Urinary bladder (tissue), 4 donors: Measurements from ENCODE around the gene INPP5E. TPM values are rescaled to one million over a fixed set of nuclear protein-coding genes. Genes with fewer than 3 reads are reported as not detected.

Experiments used
- DNase-seq: peaks from one replicate; pipeline ENCODE4 v3.0.0-alpha.2; 2015; ENCODE audit errors: extremely low spot score
- H3K27ac ChIP-seq: one replicate; pipeline ENCODE4 v1.5.1; 2013; ENCODE audit warnings: low read depth, mild to moderate bottlenecking, moderate library complexity
- H3K36me3 ChIP-seq: one replicate; pipeline ENCODE4 v1.6.1; 2013; ENCODE audit warnings: mild to moderate bottlenecking, moderate library complexity; ENCODE audit not compliant: insufficient read depth
- H3K4me1 ChIP-seq: one replicate; pipeline ENCODE4 v1.6.1; 2013; ENCODE audit warnings: mild to moderate bottlenecking, moderate library complexity; ENCODE audit not compliant: insufficient read depth
- H3K4me3 ChIP-seq: one replicate; pipeline ENCODE4 v1.5.1; 2013; ENCODE audit warnings: low read depth, low read length
- WGBS: extraction: QIAGEN DNeasy Blood & Tissue Kit; methylation state at CpG from one replicate; pipeline ENCODE4 v1.1.7; 2013; 5-methylcytosine and 5-hydroxymethylcytosine counted together
- polyA plus RNA-seq: library from polyadenylated mRNA; stranded (reverse); fragments of 200-250 nt; gene quantifications from one replicate; pipeline ENCODE4 v1.2.3, GENCODE V29; 2013
- total RNA-seq: library from RNA; depleted of rRNA; stranded (reverse); fragments of >200 nt; gene quantifications from one replicate; pipeline ENCODE4 v1.2.3, GENCODE V29; 2014
- donor health status: healthy with polysubstance abuse.
- donor health status: healthy.

Gene INPP5E
- total and polyA plus RNA-seq, 2 donors: 5.3 to 12.6 TPM

DNA sequence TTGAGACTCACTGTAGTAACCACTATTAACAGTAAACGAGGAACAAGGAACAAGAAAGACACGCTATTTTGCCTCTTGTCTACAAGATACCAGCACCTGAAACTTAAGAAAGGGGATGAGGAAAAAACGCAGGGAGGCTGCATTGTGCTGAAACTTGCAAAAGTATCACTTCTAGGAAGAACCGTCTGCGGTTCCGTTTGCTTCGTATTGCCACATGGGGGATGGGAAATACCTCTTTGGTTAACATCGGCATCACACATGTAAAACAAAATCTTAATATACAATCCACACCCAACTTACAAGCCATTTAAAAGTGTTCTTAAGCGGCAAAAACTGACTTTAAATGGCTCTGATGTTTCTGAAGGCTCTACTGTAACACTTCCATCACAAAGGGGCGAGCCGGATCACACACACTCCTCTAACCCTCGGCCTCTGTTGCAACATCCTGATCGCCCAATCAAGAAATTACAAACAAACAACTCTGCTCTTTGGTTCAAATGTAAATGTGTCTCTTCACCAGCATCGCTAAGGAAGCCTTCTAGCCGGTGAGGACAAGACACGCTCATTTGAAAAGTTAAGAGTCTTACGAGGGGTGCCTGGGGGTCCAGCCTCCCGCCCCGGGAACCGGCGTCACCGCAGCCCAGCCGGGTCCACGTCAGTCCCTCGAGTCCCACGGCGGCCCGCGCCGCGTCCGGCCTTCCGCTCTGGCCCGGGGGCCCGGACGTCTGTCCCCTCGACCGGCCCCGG lies 42.6 kb upstream of the INPP5E start:
- Histone ChIP-seq H3K36me3 (no peaks in the 10 kb centered on the region), H3K27ac (peak overlapping the region; percentile 100), H3K4me1 (peaks cover 2% of the 10 kb centered on the region), H3K4me3 (peak overlapping the region; percentile 72)
- under 1% methylated on average over 39 of the region's 39 CpGs for WGBS
- no peak for DNase-seq

DNA sequence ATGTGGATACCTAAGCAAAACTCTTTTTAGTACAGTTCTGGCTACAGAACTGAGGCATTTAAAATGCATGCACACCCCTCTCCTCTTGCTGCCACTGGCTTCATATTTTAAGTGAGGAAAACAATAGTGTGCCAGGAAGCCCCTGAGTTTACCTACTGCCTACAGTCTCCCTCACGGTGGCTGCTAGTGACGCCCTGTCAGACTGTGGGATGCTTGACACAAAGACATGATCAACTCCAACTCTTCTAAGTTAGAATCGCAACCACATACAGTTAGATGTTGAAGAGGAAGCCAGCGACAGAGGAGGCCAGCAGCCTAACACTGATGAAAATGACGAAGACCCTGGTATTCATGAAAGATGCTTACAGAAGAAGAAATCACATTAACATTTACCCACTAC lies 41.9 kb upstream of the INPP5E start:
- H3K4me3 ChIP-seq: peak overlapping the region; percentile 72
- DNase-seq: no peak
- H3K36me3 ChIP-seq: no peaks in the 10 kb centered on the region
- H3K4me1 ChIP-seq: peaks cover 2% of the 10 kb centered on the region
- H3K27ac ChIP-seq: no peak overlapping the region
- WGBS: 40% methylated on average over 5 of the region's 5 CpGs

DNA sequence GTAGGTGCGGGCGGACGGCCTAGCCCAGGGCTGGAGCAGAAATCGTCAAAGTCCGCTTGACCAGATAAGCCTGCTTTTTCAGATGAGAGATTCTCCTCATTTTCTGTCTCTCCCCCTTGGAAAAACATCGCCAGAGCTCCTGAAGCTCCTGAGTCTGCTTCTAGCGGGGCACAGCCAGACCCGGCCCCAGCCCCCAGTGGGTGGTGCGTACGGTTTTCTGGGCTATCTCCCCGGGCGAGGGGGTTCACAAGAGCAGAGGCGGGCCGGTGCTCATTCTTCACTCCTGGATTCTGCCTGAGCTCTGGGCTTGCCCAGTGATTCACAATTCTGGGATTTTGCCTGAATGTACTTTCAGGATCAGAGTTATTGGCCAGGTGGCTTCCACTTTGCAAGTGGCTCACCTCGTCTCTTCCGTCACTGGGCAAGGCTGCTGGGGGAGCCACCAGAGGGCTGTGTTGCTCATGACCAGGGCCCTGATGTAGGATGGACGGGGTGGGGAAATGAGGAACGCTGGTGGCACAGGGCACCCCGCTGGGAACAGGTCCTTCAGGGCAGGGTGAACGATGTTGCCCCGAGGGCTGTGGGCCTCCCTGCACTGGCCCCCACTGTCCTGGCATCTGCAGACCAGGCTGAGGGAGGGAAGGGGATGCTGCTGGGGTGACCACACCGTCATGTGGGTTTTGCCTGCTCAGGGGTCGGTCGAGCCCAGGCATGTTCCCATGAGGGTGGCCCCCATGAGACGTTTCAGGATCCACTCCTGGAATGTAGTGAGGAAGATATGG lies 36.9 kb upstream of the INPP5E start:
- DNase-seq: no peak
- Histone ChIP-seq H3K36me3 (peaks cover 2% of the 10 kb centered on the region), H3K27ac (no peak overlapping the region), H3K4me3 (no peak overlapping the region), H3K4me1 (no peaks in the 10 kb centered on the region)
- 91% methylated on average over 25 of the region's 25 CpGs for WGBS

DNA sequence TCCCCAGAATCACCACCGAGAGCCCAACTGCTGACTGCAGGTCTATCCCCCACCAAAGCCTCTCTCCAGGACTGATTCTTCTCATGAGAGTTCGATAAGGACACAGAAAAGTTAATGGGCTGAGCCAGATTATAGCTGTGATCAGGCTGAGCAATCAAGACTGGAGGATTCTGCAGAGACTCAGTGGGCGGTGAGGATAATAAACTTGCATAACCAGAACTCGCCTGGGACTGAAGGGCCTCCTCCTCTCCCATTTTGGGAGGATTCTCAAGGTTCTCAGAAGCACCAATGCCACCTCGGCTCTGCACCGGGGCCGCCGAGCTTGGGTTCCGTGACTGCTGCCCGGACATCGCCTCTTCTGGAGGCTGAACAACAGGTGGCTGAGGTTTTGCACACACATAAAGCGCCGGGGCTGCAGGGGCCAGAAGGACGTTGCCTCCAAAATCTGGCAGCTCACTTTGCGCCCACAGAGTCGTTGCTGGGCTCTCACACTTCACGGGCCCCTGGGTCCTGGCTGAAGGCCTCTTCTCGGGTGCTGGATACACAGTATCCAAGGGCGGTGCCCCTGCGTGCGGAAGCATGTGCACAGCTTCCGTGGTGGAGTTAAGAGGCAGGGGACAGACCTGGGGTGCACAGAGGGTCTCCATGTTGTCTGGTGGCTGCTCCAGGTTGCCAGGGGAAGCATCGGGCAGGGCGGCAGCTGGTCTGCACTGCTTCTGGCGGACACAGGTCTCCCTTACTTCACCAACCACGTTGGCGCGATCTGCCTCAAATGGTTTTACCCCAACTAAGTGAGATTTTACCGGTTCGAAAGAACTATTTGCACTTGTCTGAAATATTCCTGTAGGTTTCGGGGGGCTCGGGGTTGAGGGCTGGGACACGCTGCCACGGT lies 35.6 kb upstream of the INPP5E start:
- H3K36me3 ChIP-seq: peaks cover 2% of the 10 kb centered on the region
- no peak for DNase-seq

DNA sequence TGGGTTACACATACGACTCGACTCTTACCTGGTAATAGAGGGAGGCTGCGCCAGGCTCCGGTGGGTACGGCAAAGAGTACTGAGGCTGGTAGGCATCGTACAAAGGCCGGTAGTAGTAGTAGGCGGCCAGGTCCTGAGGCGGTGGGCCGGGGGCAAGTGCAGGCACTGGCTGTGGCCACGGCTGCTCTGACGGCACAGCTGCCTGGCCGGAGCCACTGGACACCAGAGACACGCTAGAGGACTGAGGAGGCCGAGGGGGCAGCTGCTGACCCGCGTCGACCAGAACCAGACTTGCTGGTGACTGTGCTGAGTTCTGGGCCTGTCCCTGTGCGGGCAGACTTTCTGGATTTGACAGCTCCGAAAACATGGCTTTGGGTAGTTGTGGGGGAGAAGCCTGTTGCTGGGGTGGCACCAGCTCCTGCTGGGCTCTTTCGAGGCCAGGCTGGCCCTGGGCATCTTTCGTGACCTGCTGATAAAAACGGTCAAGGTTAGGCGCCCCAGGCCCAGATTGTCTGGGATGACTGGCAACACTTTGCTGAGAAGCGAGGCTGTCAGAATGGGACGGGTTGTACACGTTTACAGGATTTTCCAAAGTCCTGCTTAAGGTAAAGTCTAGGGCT lies 34.5 kb upstream of the INPP5E start:
- Histone ChIP-seq H3K4me1 (no peaks in the 10 kb centered on the region), H3K4me3 (no peak overlapping the region), H3K27ac (no peak overlapping the region), H3K36me3 (peaks cover 2% of the 10 kb centered on the region)
- WGBS: 95% methylated on average over 27 of the region's 27 CpGs
- no peak for DNase-seq

More for the DNA sequence above, 35.6 kb upstream of the INPP5E start:
- WGBS: 93% methylated on average over 34 of the region's 34 CpGs
- no peaks in the 10 kb centered on the region for H3K4me1 ChIP-seq
- H3K27ac ChIP-seq: no peak overlapping the region
- H3K4me3 ChIP-seq: no peak overlapping the region

DNA sequence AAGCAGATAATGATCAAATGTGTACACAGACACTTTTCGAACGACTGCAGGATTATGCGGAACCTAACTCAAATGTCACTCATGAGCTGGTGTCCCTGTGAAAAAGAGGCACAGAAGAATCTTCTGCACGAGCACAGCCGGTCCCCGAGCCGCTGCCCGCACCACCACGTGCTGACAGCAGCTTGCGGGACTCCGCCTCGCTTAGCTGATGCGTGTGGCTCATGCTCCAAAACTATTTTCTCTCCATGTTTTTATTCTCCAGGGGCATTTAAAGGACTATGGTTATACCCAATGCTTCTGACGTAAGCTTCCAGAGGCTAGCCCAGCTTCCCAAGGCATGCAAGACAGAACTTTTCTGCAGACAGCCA lies 33.7 kb upstream of the INPP5E start:
- no peak for DNase-seq
- H3K4me1 ChIP-seq: no peaks in the 10 kb centered on the region
- peaks cover 2% of the 10 kb centered on the region for H3K36me3 ChIP-seq
- 91% methylated on average over 14 of the region's 14 CpGs for WGBS
- H3K27ac ChIP-seq: no peak overlapping the region
- no peak overlapping the region for H3K4me3 ChIP-seq

DNA sequence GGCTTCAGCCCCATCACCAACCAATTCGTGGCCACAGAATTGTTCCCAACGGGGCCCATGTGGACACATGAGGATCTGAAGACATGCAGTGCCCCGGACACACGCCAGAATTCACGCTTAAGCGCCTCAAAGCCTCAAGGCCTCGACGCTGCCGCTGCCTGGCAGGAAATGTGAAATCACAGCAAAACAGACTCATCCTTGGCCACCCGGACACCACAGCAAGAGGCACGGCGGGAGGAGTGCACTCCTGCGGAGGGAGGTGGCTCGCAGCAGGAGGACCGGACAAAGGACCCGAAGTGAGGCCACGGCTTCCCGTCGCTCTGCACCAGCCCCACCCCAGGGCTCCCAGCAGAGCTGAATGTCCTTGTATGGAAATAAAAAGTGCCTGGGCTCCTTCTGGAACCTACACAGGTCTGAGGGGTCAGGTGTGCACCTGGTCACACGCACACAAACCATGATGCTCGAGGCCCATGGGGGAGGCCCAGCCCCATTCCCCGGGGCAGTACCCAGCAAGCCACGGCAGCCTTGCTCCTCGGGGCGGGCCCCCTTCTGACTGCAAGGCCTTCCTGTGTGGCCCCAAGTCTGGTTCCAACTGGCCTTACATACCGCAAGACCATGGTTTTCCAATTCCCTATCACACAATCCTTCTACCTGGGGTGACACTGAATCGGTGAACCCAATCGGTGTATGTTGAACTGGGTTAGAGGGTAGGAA lies 33.2 kb upstream of the INPP5E start:
- H3K36me3 ChIP-seq: peaks cover 2% of the 10 kb centered on the region
- 89% methylated on average over 28 of the region's 28 CpGs for WGBS
- H3K4me3 ChIP-seq: no peak overlapping the region
- H3K4me1 ChIP-seq: no peaks in the 10 kb centered on the region
- no peak overlapping the region for H3K27ac ChIP-seq
- no peak for DNase-seq

DNA sequence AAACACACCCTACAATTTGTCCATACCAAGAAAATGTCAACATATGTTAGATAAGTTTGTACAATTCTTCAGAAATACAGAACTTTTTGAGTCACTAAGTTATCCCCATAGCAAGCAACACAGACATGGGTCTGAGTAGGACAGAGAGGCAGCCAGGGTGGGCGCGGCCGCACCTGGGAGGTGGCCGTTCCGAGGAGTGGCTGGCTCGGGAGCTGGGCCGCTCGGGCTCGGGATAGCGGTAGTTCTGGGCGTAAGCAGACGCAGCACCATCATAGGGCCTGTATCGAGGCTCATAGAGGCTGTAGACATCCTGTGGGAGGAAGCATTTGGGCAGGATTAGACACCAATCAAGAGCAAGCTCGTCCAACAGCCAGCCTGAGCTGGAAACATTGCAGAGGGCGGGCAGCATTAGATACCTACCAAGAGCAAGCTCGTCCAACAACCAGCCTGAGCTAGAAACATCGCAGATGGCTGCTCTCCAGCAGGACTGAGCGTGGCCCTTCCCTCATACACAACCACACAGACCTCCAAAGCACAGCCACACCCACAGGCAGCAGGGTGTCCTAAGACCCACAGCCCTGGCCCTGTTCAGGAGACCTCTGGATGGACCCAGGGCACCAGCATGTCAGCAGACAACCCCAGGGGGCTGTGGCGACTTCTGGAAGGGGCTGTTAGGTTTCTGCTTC lies 32.3 kb upstream of the INPP5E start:
- DNase-seq: no peak
- H3K4me1 ChIP-seq: no peaks in the 10 kb centered on the region
- WGBS: 91% methylated on average over 19 of the region's 19 CpGs
- H3K4me3 ChIP-seq: no peak overlapping the region
- no peak overlapping the region for H3K27ac ChIP-seq
- H3K36me3 ChIP-seq: peaks cover 2% of the 10 kb centered on the region

DNA sequence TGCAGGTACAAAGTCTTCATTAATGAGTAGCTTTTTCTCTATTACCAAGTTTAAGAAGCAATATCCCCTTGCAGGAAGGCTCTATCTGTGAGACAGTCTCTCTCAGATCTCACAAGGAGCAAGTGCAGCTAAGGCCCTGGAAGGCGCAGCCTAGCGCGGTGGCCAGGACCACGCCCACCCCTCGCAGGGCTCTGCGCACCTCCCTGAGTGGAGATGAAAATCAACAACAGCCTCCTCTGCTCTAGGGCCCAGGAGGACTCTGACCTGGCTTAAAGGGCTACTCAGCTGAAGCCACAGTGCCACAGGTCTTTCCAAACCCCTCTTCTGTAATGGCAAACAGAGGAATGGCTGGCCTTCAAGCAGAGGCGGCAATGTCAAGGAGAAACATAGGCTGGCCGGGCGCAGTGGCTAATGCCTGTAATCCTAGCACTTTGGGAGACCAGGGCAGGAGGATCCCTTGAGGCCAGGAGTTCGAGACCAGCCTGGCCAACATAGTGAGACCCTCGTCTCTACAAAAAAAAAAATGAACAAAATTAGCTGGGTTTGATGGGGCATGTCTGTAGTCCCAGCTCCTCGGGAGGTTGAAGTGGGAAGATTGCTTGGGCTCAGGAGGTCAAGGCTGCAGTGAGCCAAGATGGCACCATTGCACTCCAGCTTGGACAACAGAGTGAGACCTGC lies 31.3 kb upstream of the INPP5E start:
- Histone ChIP-seq H3K4me3 (no peak overlapping the region), H3K4me1 (no peaks in the 10 kb centered on the region), H3K36me3 (peaks cover 7% of the 10 kb centered on the region), H3K27ac (no peak overlapping the region)
- WGBS: 92% methylated on average over 12 of the region's 12 CpGs
- no peak for DNase-seq

DNA sequence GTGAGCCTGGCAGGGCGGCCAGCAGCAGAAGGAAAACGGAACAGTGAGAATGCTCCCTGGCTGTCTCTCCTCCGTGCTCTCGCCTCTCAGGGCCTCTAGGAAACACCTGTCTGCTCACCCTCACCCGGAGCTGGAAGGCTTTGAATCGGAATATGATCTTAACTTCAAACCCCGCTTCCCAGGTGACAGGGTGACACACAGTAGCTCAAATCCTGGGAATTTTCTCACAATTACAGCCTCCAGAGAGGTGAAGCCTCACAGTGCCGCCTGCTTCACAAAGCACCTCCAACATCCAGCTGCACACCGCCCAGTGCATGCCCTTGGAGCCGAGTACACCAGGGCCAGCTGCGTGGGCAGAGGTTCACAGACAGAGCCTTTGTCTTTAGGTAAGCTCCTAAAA lies 30.7 kb upstream of the INPP5E start:
- Histone ChIP-seq H3K4me1 (no peaks in the 10 kb centered on the region), H3K27ac (no peak overlapping the region), H3K4me3 (no peak overlapping the region), H3K36me3 (peaks cover 13% of the 10 kb centered on the region)
- WGBS: 92% methylated on average over 11 of the region's 11 CpGs
- no peak for DNase-seq

DNA sequence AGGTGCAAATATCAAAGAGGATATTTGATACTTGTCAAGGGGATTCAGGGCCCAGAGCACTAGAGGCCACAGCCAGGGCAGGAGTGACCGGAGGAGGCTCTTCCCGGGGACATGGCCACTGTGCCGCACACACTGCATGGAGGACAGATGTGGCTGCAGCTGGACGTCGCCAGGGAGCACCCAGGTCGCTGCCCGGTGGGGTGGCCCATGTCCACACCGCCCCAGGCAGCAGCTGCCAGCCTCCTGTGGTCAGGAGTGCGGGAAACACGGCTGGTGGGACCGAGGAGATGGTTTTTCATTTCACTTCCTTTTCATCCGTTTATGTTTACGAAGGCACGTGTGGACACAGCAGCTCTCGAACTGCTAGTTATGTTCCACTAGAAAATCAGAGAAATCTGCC lies 28.1 kb upstream of the INPP5E start:
- WGBS: 89% methylated on average over 15 of the region's 15 CpGs
- H3K27ac ChIP-seq: no peak overlapping the region
- H3K4me3 ChIP-seq: no peak overlapping the region
- H3K4me1 ChIP-seq: no peaks in the 10 kb centered on the region
- H3K36me3 ChIP-seq: peaks cover 15% of the 10 kb centered on the region
- DNase-seq: no peak

DNA sequence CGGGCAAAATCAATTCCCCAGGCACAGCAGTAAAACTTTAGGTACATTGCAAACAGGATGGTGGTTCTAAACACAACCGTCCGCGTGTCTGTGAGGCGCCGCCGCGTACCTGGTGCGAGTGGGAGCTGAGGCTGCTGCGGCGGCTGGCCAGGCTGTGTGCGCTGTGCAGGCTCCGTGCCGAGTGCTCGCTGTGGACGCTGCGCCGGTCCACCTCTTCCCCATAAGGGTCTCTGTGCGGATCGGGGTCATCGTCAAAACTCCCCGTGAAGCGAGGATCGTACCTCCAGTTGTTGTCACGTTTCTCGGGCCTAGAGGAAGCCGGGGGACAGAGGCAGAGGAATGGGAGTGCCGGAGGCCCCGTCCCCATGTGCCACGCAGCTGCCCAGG lies 26.5 kb upstream of the INPP5E start:
- H3K27ac ChIP-seq: no peak overlapping the region
- WGBS: 96% methylated on average over 30 of the region's 30 CpGs
- peaks cover 16% of the 10 kb centered on the region for H3K36me3 ChIP-seq
- no peak overlapping the region for H3K4me3 ChIP-seq
- no peak for DNase-seq
- no peaks in the 10 kb centered on the region for H3K4me1 ChIP-seq
